Transverse colon (tissue), 4 donors: ENCODE data around the gene KLC3. TPM values are rescaled to one million over a fixed set of nuclear protein-coding genes. Genes with fewer than 3 reads are reported as not detected.

Source experiments
- DNase-seq: peaks from one replicate; pipeline ENCODE4 v3.0.0-alpha.2; 2019
- H3K27ac ChIP-seq, 4 donors: fragments of 200-600 bp; sonication (generic); 2 replicates each; pipeline ENCODE4 v1.5.1; 2016 to 2018; ENCODE audit warnings: inconsistent platforms in 4 of 4
- H3K27me3 ChIP-seq: fragments of 200-600 bp; sonication (generic); 2 replicates; pipeline ENCODE4 v1.5.1; 2017; ENCODE audit warnings: inconsistent platforms
- H3K36me3 ChIP-seq, 4 donors: fragments of 200-600 bp; sonication (generic); 2 replicates each; pipeline ENCODE4 v1.5.1; 2017 to 2019; ENCODE audit warnings: inconsistent platforms in 4 of 4
- H3K4me1 ChIP-seq, 4 donors: fragments of 200-600 bp; sonication (generic); 2 replicates each; pipeline ENCODE4 v1.5.1; 2017 to 2020; ENCODE audit warnings: inconsistent platforms in 4 of 4
- H3K4me3 ChIP-seq, 4 donors: fragments of 200-600 bp; sonication (generic); 1 replicate in 1 of 4; 2 replicates in 3 of 4; pipeline versions ENCODE4 v1.5.1 to v1.6.1; 2017 to 2019; ENCODE audit warnings: inconsistent platforms in 4 of 4
- H3K9me3 ChIP-seq, 2 donors: fragments of 200-600 bp; sonication (generic); 2 replicates each; pipeline ENCODE4 v1.5.1; 2017 to 2019; ENCODE audit warnings: inconsistent platforms in 2 of 2
- EP300 ChIP-seq: sonication (generic); formaldehyde crosslinking; IDR thresholded peaks from one replicate; pipeline ENCODE4 v1.6.1; 2017; ENCODE audit warnings: antibody characterized with exemption, low read depth
- POLR2A ChIP-seq: fragments of 450-650 bp; IDR thresholded peaks from one replicate; pipeline ENCODE4 v1.6.1; 2016; ENCODE audit warnings: antibody characterized with exemption, mild to moderate bottlenecking, moderate library complexity
- POLR2AphosphoS5 ChIP-seq, 3 donors: sonication (generic); formaldehyde crosslinking; IDR thresholded peaks; one replicate each; pipeline ENCODE4 v1.6.1; 2016; ENCODE audit warnings: antibody characterized with exemption in 3 of 3
- WGBS, 2 donors: methylation state at CpG; one replicate each; pipeline ENCODE4 v1.1.5; 2018; ENCODE audit warnings: low coverage in 1 of 2; 5-methylcytosine and 5-hydroxymethylcytosine counted together
- in situ Hi-C, 4 donors: fragments of 200-750 bp; cut with MboI; loops; one replicate each; pipeline versions ENCODE4 v1.15.0 to v1.15.1; 2017; ENCODE audit warnings: low sequenced_read_pairs in 3 of 4, low pct_ligation_motif_present in 1 of 4, low pct_unique_long_range_greater_than_20kb in 1 of 4
- intact Hi-C: fragments of 100-400 bp; cut with DNase I; formaldehyde crosslinking; loops from one replicate; pipeline ENCODE4 v1.15.1; 2023; ENCODE audit warnings: low total_unique reads
- total RNA-seq, 4 donors: library from RNA; depleted of rRNA; stranded (reverse); fragments of >200 nt; gene quantifications; one replicate each; pipeline ENCODE4 v1.1.0, GENCODE V29; 2016
- TF ChIP-seq, protein P1 (sequence below), 5 experiments: fragments of 200-600 bp in 3 of 5; fragments of 450-650 bp in 2 of 5; sonication (generic) in 3 of 5; IDR thresholded peaks; 1 replicate in 2 of 5; 2 replicates in 3 of 5; pipeline ENCODE4 v1.5.1; 2016 to 2017; ENCODE audit warnings: antibody characterized with exemption in 5 of 5, inconsistent platforms in 3 of 5, mild to moderate bottlenecking in 2 of 5, moderate library complexity in 1 of 5

KLC3 gene
- total RNA-seq, 4 donors from 2014 or later, result not detected

DNA sequence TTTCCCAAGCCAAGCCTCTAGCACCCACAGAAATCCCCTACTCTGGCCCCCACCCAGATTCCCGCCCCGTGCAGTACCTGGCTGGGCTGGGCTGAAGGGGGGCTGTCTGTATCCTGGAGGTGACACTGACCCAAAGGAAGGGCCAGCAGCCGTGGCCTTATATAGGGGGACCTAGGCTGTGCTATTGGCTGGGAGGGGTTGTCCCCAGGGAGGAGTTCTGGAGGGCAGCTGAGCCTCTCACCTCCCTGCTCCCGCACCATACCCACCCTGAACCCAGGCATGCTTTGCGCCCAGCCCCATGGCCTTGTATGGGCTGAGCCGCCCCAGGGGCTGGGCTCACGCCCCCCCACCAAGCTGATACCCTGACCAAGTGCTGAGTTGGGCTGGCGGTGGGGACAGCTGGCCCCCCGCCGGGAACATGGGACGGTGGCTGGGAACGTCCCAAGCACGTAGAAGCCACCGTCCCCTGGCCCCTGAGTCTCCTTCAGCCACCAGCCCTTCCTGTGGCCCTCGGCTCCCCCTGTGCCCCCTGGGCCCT is 17.7 kb upstream of the KLC3 start, which contains the start of gene CKM:
TSS of gene CKM (minus strand) at position 132 of the 538 bp plus-strand sequence. CDS start 3,162 bp downstream, outside the sequence.
- Histone ChIP-seq H3K27me3 (peaks cover 36% of the 10 kb centered on the region), H3K27ac (peak within 1 kb of the TSS in 3 of 4 donors; percentile 52 to 67 (median 57)), H3K4me1 (peaks cover 5 to 14% (median 9%) of the 10 kb centered on the region in 4 donors), H3K9me3 (no peaks in the 10 kb centered on the region), H3K4me3 (peak within 1 kb of the TSS in 2 of 4 donors; percentile 9 to 23), H3K36me3 (no peaks in the 10 kb centered on the region)
- in situ Hi-C loops (no loop called here), intact Hi-C loops (no loop called here)
- DNase-seq, result no peak
- TF ChIP-seq POLR2A, result no peak
- TF ChIP-seq EP300, result no peak
- TF ChIP-seq POLR2AphosphoS5 (IDR thresholded peaks at IDR 0.05), result no peak
- TF ChIP-seq, protein P1, sequence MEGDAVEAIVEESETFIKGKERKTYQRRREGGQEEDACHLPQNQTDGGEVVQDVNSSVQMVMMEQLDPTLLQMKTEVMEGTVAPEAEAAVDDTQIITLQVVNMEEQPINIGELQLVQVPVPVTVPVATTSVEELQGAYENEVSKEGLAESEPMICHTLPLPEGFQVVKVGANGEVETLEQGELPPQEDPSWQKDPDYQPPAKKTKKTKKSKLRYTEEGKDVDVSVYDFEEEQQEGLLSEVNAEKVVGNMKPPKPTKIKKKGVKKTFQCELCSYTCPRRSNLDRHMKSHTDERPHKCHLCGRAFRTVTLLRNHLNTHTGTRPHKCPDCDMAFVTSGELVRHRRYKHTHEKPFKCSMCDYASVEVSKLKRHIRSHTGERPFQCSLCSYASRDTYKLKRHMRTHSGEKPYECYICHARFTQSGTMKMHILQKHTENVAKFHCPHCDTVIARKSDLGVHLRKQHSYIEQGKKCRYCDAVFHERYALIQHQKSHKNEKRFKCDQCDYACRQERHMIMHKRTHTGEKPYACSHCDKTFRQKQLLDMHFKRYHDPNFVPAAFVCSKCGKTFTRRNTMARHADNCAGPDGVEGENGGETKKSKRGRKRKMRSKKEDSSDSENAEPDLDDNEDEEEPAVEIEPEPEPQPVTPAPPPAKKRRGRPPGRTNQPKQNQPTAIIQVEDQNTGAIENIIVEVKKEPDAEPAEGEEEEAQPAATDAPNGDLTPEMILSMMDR (IDR thresholded peaks at IDR 0.05), result no peak
- WGBS, 2 donors, result 53% methylated on average over 6 of the region's 15 CpGs; no CpG with 5 or more reads in 1 of the 2 donors

- intact Hi-C loops, result no loop called here
- Histone ChIP-seq H3K27me3 (peaks cover 34% of the 10 kb centered on the region), H3K9me3 (no peaks in the 10 kb centered on the region), H3K36me3 (no peaks in the 10 kb centered on the region), H3K4me1 (peaks cover 5 to 14% (median 9%) of the 10 kb centered on the region in 4 donors), H3K4me3 (peak overlapping the region in 3 of 4 donors; percentile 7 to 23 (median 9)), H3K27ac (peak overlapping the region in 3 of 4 donors; percentile 4 to 67 (median 57))
- WGBS, 2 donors, result 6% methylated on average over 30 of the region's 30 CpGs; no CpG with 5 or more reads in 1 of the 2 donors
- TF ChIP-seq POLR2A (no peak), EP300 (no peak), POLR2AphosphoS5 (IDR thresholded peaks at IDR 0.05) (peak in 2 of 3 donors; percentile 35 to 43)
- DNase-seq, result peak; percentile 14
- in situ Hi-C loops, result no loop called here
These were observed 16.9 kb upstream of the KLC3 start for GRCh38 chr19:45323671-45324081.

DNA sequence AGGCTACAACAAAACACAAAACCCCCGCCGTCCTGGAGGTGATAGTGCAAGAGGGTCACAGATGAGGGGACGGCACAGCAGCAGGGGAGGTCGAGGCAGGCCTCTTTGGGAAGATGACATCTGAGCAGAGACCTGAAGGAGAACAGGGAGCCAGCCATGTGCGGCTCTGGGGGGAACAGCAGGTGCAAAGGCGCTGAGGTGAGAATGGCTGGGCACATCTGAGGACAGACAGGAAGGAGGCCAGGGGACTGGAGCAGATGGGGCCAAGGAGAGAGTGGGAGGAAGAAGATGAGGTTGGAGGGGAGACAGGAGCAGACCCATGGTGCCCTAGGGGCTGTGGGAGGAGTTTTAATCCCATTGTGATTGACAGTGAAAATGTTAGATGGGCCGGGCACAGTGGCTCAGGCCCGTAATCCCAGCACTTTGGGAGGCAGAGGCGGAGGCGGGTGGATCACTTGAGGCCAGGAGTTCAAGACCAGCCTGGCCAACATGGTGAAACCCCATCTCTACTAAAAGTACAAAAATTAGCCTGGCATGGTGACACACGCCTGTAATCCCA is 16.1 kb upstream of the KLC3 start:
- H3K4me1 ChIP-seq, result peaks cover 5 to 14% (median 9%) of the 10 kb centered on the region in 4 donors
- no peaks in the 10 kb centered on the region for H3K36me3 ChIP-seq
- DNase-seq, result no peak
- peak overlapping the region in 3 of 4 donors; percentile 4 to 67 (median 57) for H3K27ac ChIP-seq
- TF ChIP-seq, protein P1 (IDR thresholded peaks at IDR 0.05), result no peak
- no peaks in the 10 kb centered on the region for H3K9me3 ChIP-seq
- in situ Hi-C loops (no loop called here), intact Hi-C loops (no loop called here)
- WGBS, 2 donors, result 59 to 64% methylated on average over 3 to 11 of the region's 11 CpGs
- H3K27me3 ChIP-seq, result peaks cover 34% of the 10 kb centered on the region
- H3K4me3 ChIP-seq, result peak overlapping the region in 2 of 4 donors; percentile 9 to 23

DNA sequence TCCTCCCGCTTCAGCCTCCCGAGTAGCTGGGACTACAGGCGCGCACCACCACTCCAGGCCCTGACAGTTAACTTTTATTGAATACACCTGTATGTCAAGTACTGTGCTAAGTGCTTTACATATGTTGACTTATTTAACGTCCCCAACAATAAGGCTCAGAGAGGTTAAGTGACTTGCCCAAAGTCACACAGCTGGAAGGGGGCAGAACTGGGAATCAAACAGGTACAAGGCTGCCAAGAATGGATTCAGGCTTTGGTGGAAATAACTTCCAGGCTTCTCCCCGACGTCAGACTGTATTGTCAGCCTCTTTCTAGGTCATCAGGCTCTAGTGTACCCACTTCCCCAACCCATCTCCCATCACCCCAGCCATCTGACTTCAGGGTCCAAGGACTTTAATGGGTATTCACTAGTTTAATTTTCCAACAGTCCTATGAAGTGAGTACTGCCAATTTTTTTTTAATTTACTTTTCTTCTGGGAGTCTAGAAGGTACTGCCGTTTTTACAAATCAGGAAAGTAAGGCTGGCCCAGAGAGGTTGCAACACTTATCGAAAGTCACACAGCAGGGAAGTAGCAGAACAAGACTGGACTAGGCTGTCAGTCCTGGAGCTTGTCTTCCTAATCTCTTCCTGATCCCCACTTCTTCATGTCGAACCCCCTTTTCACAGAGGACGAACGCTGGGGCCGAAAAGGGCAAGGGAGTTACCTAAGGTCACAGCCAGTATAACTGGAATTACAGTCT is 13.0 kb upstream of the KLC3 start:
- TF ChIP-seq, protein P1 (IDR thresholded peaks at IDR 0.05), result no peak
- no peak for TF ChIP-seq EP300
- TF ChIP-seq POLR2A, result no peak
- no peak for TF ChIP-seq POLR2AphosphoS5 (IDR thresholded peaks at IDR 0.05)
- Histone ChIP-seq H3K27ac (no peak overlapping the region), H3K27me3 (peaks cover 25% of the 10 kb centered on the region), H3K4me3 (no peak overlapping the region), H3K4me1 (peaks cover 5 to 14% (median 9%) of the 10 kb centered on the region in 4 donors), H3K9me3 (no peaks in the 10 kb centered on the region), H3K36me3 (no peaks in the 10 kb centered on the region)
- intact Hi-C loops (no loop called here), in situ Hi-C loops (no loop called here)
- DNase-seq, result no peak
- WGBS, 2 donors, result 49 to 74% methylated on average over 5 to 13 of the region's 13 CpGs
